Measurements from ENCODE around the gene HDAC7.

HDAC7 gene

DNA sequence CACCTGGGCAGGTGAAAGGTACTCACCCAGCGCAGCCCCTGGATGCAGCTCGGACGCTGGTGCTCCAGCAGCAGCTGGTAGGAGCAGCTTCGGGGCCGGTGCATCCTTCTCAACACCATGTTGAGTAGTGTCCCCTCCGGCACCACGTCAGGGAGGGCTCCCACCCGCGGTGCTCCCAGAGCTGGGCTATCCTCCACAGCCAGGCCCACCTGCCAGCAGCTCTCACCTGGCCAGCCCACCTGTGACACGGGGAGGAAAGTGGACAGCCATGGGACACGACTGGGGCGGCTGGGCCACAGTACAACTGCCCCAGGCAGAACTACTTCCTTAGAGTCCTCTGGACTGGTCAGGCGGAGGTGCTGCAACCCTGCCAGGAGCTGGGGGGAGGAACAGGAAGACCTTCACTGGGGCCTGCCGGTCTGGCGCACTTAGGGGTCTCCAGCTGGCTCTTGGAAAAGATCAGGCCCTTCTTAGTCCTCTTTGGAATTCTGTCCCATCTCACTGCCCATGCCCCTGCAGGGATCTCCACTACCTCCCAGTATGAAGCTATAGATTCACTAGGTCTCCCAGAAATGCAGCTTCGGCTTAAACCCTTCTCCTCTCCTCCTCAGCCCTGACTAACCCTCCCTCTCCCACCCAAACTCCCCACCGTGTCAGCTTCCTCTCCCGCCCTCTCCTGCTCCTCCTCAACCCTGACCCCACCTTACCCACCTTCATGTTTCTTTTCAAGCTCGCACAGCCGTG lies 61.7 kb downstream of the HDAC7 start:
- no peak for DNase-seq

DNA sequence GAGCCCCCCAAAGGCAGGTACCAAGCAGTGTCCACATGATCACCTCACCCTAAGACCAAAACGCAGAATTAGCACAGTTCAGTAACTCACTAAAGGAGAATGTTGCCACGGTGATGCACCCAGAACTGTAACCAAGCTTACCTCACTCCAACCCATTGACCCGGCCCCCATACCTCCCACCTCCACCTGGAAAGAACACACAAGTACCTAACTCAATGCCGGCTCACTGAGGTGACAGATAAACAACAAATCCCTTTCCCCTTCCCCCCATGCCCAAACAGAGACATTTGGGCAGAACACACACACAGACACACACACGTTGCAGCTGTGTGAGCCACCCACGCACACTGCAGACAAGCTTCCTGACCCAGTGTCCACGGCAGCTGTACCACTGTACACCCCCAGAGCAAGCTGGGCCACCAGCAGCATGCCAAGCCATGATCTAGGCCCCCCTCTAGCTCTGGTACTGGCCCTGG lies 62.3 kb downstream of the HDAC7 start:
- no peak for DNase-seq

- DNase-seq: no peak
These were observed 63.8 kb downstream of the HDAC7 start for GRCh38 chr12:47755655-47756562.

DNA sequence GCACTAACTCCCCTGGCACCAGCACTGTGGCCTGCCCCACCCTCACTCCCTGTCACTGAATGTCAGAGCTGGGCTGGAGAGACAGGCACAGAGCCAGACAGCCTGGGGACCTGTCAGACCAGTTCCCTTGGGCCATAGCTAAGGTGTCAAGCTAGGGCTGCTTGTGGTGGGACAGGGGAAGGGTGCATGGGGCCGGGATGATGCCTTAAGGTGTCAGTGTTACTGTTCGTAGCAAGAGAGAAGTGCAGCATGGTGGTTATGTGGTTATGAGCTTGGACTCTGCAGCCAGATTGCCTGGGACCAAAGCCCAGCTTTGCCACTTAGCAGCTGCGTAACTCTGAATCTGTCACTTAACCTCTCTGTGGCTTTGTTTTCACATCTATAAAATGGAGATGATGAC lies 64.8 kb downstream of the HDAC7 start:
- no peak for DNase-seq

DNA sequence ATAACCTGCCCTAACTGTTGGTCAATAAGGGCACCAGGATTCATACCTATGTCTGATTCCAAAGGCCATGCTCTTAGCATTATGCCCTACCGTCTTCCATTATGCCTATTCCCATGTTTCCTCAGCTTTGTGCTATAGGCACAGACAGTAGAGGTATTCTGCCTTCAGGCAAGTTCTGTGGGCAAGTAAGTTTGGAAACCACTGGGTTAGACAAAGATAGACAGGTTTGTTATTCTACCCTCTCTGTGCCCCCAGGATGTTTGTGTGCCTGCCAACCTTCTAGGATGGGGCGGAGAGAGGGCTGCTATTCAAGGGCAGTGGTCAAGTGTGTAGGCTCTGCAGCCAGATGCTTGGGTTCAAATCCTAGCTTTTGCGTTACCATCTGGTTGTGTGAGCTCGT lies 65.6 kb downstream of the HDAC7 start:
- no peak for DNase-seq

DNA sequence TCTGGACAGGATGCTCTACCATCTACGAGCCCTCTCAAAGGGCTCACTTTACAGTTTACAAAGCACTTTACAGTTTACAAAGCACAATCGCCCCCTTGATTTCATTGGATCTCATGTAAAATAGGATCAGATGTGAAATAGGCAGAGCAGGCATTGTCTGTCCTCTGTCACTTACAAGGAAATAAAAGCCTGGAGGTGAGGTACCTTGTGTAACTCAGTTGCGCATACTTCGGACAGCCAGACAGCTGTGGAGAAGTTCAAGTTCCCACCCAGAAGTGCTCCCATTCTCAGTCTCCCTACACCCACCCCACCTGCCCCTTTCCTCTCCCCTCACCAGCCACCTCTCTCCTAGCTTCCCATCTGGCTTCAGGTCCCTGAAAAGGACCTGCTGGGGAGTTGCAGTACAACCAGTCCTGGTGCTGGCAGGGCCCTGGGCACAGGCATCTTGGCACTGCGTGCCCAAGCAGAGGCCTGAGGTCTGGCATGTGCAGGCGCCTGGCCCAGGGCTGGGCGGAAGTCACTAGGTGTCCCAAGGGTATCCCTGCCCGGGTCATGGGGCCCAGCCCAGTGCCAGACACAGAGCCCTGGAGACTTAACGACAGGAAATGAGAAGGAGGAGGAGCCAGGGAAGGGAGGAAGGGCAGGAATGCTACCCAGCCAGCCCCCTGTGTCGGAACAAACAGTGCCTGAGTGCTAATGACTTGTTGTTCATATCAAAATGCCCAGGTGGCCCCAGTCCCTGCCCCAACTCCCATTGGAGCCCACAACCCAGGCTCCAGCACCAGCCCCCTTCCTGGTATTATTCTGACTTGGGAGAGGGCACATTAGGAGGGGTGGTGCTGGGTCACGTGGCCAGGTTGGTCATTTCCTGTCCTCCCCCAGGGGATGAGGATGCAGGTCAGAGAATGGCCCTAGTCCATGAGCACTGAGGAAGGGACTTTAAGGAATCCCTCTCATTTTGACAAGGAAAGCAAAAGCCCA lies 66.4 kb downstream of the HDAC7 start:
- DNase-seq: no peak

GRCh38 chr12:47752552-47752951 lies 67.2 kb downstream of the HDAC7 start:
- no peak for DNase-seq

DNA sequence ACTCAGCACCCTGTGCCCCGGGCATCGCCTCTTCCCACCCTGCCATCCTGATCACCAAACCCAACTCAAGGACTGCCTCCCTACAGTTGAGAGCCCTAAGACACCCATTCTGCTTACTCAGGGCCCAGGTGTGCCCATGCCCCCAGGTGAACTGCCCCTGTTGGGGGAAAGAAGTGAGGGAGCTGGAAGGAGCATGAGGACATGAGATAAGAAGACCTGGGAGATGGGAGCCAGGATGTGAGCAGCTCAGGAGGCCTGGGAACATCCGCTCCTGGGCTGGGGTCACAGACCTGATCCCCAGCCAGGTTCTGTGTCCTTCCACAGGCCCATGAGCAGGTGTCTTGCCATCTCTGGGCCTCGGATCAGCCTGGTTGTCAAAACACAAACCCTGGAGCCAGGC lies 67.6 kb downstream of the HDAC7 start:
- DNase-seq: no peak

DNA sequence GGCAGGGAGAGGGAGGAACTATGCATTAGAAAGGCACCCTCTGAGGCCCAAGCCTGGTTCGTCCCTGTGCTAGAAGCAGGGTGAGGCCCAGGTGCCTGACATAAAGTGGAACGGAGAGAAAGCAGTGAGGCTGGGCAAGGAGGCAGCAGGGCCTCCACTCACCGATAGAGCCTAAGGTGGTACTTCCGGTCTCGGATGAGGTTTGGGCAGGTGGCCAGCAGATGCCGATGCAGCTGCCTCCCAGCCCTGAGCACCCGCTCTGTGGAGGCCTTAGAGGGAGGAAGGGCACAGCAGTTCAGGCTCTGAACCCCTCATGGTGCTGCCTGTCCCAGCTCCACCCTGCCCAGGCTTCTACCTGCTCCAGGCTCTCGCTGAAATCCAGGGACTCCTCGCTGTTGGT lies 68.1 kb downstream of the HDAC7 start:
- DNase-seq: no peak

DNA sequence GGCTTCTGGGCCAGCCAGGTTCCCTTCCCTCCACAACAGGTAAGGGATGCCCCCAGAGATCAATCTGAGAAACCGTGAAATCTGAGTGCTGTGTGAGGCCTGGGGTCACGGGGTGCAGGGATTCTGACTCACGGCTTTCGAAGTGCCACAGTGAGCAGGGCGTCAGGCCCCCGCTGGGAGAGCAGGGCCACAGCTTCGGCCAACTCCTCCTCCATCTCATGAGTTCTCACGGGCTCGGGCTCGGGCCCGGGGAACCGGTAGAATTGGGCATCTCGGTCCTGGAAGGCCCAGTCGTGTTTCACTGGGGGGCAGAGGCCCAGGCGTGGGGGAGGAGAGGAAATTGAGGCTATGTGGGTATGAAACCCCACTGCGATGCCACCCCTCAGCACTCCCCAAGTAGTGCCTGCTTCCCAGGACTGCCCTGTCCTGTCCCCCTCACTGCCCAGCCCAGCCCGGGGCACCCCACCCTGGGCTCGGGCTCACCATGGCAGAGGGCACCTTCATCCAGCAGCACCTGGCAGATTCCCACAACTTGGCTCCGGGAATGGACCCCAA lies 68.7 kb downstream of the HDAC7 start:
- no peak for DNase-seq

DNA sequence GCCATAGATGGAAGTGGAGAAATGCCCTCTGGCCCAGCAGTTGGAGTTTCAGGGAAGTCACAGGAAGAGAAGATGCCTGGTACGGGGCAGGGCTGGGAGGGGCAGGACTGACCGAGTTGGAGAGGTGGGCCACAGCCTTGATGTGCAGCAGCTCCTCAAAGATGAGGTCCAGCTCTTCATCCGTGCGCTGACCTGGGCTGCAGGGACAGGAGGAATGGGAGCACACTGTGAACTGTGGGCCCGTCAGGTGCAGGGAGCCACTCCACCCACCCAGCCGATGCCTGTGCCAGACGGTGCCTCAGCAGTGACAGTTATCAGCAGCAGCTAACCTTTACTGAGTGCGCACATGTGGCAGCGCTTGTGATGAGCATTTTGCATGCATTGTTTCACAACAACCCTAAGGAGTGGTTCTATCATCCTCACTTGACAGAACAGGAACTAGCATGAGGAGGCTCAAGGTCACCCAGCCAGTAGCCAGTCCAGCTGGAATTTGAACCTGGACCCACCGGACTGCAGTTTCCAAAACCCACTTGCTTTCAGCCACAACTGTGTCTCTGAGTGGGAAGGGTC lies 69.4 kb downstream of the HDAC7 start:
- DNase-seq: no peak

DNA sequence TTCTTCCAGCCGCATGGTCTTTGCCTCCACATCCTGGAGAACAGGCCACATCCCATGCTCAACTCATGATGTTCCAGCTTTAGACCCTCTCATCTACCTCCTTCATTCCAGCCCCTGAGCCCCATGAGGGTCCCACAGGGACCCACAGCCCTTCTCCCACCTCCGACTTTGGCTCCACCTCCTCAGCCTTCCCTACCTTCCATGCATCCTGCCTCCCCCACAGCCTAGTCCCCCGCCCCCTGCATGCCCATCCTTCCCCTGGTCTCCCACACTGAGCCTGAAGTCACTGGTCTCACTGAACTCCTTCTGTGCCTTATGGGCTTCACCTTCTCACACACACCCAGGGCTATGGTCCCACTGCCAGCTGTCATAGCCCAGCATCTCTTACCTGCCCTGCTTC lies 70.8 kb downstream of the HDAC7 start:
- DNase-seq: no peak

- DNase-seq: no peak
These were observed 71.2 kb downstream of the HDAC7 start for GRCh38 chr12:47748507-47748828.

DNA sequence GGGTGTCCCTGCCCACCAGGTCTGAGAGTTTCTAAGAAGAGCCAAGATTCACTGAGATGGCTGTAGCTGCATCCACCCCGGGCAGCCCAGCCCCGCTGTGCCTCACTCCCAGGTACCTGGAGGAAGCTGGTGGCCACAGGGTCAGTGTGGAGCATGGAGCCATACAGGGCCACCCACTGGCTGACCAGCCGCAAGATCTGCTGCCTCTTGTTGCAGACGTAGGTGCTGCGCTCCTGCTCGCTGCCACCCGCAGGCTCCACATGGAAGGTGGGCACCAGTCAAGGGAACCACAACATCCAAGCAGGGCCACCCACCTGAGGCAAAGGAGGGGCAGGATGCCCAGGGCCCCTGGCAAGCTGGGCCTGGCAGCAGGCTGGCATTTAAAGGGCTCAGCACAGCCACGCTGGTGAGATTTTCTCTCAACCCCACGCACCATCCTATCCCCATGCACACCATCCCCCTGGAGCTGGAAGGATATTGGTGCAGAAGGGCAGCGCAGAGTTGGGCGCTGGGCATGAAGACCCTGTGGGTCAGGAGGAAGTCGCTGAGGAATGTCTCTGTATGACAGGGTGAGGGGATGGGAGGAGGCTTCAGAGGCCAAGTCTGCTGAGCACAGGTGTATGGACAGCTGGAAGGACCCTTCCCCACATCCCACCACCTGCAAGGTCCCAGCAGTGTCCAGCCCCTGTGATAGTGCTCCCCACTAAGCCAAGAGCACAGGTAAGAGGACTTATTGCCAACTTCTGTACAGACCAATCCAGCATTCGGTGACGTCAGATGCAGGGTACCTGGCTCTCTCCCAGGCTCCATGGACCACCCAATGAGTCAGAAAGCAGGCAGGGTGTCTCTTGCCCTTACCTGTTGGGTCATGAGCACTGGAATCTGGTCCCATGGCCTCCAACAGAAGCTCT lies 71.9 kb downstream of the HDAC7 start:
- DNase-seq: no peak

DNA sequence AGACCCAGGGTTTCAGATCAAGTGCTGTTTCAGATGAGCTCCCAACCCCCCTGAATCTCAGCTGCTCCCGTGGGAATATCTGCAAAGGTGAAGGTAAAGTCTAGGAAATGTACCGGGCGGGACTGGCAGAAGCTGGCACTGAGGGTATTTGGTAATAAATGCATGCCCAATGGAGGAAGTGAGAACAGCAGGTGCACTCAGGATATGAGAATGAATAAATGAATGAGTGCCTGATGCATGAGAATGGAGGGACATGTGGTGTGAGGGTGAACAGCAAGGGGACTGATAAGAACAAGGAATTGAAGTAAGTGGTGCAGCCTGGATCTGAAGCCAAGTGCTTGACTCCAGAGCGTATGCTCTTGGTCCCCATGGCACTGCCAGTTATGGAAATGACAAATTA lies 72.6 kb downstream of the HDAC7 start:
- DNase-seq: no peak

DNA sequence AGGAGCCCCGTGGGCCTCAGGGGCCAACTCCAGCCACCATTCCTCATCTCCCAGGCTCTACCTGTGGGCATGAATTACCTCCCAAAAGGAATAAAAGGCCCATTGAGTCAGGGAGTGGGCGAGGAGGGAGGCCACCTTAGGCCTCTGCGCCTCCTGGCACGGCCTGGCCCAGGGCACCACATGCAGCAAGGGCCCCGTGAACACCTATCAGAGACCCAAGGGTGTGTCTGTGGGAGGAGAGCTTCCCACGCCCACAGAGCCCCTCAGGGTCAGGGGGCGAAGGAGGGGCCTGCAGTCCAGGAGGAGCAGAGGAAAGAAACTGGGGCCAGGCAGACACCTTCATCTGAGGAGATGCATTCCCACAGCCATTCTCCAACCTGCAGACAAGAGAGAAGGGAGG lies 73.2 kb downstream of the HDAC7 start:
- no peak for DNase-seq

DNA sequence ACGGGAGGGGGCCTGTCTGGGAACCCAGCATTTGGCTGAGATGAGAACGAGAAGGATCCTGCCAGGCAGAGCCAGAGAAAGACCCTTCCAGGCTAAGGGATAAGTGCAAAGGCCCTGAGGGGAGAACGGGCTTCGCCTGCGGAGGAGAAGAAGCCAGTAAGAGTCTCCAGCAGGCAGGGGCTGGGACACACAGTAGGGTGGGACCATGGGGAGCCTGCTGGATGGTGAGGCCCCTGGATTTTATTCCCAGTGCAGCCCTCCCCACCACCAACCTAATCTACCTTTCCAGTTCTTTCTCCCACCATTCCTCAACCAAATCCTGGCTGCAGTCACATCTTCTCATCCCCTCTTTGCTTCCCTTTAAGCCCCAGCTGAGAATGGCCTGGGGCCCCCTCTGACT lies 73.6 kb downstream of the HDAC7 start:
- DNase-seq: no peak

- DNase-seq: no peak
These were observed 74.1 kb downstream of the HDAC7 start for GRCh38 chr12:47745485-47746041.

DNA sequence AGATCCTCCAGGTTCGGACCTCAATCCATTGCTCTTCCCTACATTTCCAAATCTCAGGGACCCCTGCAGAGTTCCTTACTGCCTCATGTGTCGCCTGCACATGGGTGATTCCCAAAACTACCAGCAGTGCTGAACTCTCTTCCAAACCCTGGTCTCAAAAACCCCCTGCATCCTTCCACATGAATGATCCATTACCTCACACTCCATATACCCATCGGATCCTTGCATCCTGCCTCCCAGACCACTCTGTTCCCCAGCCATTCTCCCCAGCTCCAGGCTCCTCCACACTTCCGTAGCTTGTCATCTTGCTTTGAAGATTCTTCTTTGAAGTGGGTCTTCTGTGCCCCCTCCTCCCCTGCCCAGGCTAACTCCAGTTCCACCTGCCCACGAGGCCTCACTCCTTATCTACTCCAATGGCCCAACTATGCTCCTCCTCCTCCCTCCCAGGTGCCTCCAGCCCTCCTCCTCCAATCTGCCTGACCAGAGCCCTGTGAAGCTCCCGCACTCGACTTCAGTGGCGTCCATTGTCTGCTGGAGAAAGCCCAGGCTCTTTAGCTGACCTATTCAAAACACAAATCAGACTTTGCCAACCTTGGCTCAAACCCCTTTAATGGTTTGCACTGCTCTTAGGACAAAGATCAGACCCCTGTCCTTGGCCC lies 74.8 kb downstream of the HDAC7 start:
- no peak for DNase-seq

GRCh38 chr12:47744005-47744651 lies 75.6 kb downstream of the HDAC7 start:
- DNase-seq: peak; percentile 55
